Lower leg skin (tissue), 4 donors: ENCODE results near the gene ZCCHC17. TPM values are rescaled to one million over a fixed set of nuclear protein-coding genes. Genes with fewer than 3 reads are reported as not detected.

Experiments
- DNase-seq, 2 donors: peaks; one replicate each; pipeline ENCODE4 v3.0.0-alpha.2; 2019; ENCODE audit warnings: low spot score in 2 of 2
- H3K4me3 ChIP-seq: fragments of 200-600 bp; sonication (generic); 2 replicates; pipeline ENCODE4 v1.5.1; 2017; ENCODE audit warnings: mild to moderate bottlenecking, low read depth; ENCODE audit not compliant: poor library complexity, severe bottlenecking
- CTCF ChIP-seq, 3 donors: fragments of 450-650 bp; IDR thresholded peaks; one replicate each; pipeline ENCODE4 v1.5.1; 2016; ENCODE audit warnings: antibody characterized with exemption in 3 of 3, mild to moderate bottlenecking in 3 of 3, moderate library complexity in 2 of 3
- POLR2A ChIP-seq, 2 donors: fragments of 450-650 bp; IDR thresholded peaks; one replicate each; pipeline ENCODE4 v1.6.1; 2016 to 2017; ENCODE audit warnings: antibody characterized with exemption in 2 of 2, mild to moderate bottlenecking in 1 of 2, moderate library complexity in 1 of 2
- WGBS, 2 donors: methylation state at CpG; one replicate each; pipeline ENCODE4 v1.1.5; 2018; 5-methylcytosine and 5-hydroxymethylcytosine counted together
- intact Hi-C: fragments of 100-400 bp; cut with DNase I; formaldehyde crosslinking; loops from one replicate; pipeline ENCODE4 v1.15.0; 2023; ENCODE audit warnings: low total_unique reads
- total RNA-seq, 4 donors: library from RNA; depleted of rRNA; stranded (reverse); fragments of >200 nt; gene quantifications; one replicate each; pipeline ENCODE4 v1.1.0, GENCODE V29; 2016

The ZCCHC17 gene
- total RNA-seq, 4 donors from 2014 or later, result 14.9 to 23.2 (median 17.6) TPM

DNA sequence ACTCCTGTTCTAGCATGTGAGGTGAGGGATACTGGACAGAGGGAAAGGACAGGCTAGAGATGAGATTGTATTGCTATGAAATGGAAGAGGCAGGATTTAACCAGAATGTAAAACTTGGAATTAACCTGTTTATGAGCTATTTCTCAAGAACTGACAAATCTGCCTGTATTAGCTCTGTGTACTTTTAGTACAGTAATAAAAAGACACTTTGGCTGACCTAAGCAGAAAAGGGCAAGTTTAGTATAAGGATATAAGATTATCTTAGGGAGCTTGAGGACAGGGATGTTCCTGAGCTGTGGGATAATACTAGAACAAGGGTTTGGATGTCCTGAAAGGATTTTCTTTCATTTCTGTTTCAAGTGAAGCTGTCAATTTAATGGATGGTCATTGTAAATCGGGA lies 11.2 kb downstream of the ZCCHC17 start:
- WGBS, 2 donors, result 26 to 81% methylated on average over 1 of the region's 1 CpG
- no peak for TF ChIP-seq POLR2A (IDR thresholded peaks at IDR 0.05)
- TF ChIP-seq CTCF (IDR thresholded peaks at IDR 0.05), result no peak
- no peak for DNase-seq
- intact Hi-C loops, result no loop called here
- no peak overlapping the region for H3K4me3 ChIP-seq

DNA sequence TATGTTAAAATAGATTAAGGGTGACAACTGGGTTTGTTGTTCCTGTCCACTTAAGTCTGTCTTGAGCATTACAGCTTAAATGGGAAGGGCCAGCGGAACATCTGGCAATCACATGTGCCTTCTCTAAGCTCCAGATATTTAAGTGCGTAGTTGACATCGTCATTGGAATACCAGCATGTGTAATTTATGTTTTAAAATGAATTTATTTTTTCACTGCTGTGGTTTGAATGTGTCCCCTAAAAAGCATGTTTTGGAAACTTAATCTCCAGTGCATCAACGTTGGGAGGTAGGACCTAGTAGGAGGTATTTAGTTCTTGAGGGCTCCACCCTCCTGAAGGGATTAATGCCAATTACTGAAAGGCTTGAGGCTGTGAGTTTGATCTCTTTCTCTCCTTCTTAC lies 13.4 kb downstream of the ZCCHC17 start:
- 56 to 67% methylated on average over 4 of the region's 4 CpGs for WGBS, 2 donors
- TF ChIP-seq CTCF (IDR thresholded peaks at IDR 0.05) (no peak), POLR2A (IDR thresholded peaks at IDR 0.05) (no peak)
- no peak for DNase-seq
- no peak overlapping the region for H3K4me3 ChIP-seq
- intact Hi-C loops, result no loop called here

- WGBS, 2 donors, result 96 to 98% methylated on average over 3 of the region's 3 CpGs
- no peak for DNase-seq
- intact Hi-C loops, result no loop called here
- no peak overlapping the region for H3K4me3 ChIP-seq
- TF ChIP-seq CTCF (IDR thresholded peaks at IDR 0.05) (no peak), POLR2A (IDR thresholded peaks at IDR 0.05) (no peak)
These were observed 19.1 kb downstream of the ZCCHC17 start for GRCh38 chr1:31315902-31316301.

DNA sequence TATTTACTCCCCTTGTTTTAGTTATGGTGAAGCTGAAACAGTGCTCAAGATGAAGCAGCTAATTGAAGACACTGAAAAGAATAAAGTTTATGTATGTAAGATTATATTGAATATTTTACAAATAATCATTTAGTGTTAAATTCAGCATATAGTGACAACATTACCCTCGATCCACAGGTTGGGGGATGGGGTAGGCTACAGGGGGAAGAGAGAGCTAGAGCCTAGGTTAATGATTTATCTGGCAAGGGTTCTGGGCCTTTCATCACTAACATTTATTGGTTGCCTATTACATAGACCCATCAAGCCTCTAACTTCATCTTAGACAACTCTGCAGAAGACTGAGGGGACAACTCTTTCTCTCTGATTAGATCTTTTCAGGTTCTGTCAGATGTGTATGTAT lies 21.3 kb downstream of the ZCCHC17 start:
- 97 to 100% methylated on average over 1 of the region's 1 CpG for WGBS, 2 donors
- no peak for DNase-seq
- TF ChIP-seq POLR2A (IDR thresholded peaks at IDR 0.05) (no peak), CTCF (IDR thresholded peaks at IDR 0.05) (no peak)
- intact Hi-C loops, result no loop called here
- no peak overlapping the region for H3K4me3 ChIP-seq

GRCh38 chr1:31324093-31324492 lies 27.3 kb downstream of the ZCCHC17 start:
- intact Hi-C loops, result no loop called here
- no peak for DNase-seq
- TF ChIP-seq POLR2A (IDR thresholded peaks at IDR 0.05), result no peak
- no peak for TF ChIP-seq CTCF (IDR thresholded peaks at IDR 0.05)
- no peak overlapping the region for H3K4me3 ChIP-seq
- WGBS, 2 donors, result 96% methylated on average over 3 to 4 of the region's 4 CpGs

DNA sequence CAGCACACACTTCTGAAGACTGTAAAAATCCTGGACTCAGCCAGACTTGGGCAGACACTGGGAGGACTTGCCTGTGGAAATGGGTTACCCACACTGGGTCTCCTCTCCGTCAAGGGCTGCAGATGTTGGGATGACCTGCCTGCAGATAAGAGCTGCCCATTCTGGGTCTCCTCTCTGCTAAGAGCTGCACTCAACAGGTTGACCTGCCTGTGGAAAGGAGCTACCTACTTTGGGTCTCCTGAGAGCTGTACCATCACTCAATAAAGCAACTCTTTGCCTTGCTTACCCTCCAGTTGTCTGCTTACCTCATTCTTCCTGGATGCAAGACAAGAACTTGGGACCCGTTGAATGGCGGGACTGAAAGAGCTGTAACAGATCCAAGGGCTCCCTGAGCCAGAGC lies 28.2 kb downstream of the ZCCHC17 start:
- DNase-seq, result no peak
- intact Hi-C loops, result no loop called here
- H3K4me3 ChIP-seq, result no peak overlapping the region
- no peak for TF ChIP-seq POLR2A (IDR thresholded peaks at IDR 0.05)
- TF ChIP-seq CTCF (IDR thresholded peaks at IDR 0.05), result no peak
- 86 to 89% methylated on average over 3 of the region's 3 CpGs for WGBS, 2 donors
